HEK293 (cell line): Measurements from ENCODE around the gene PSMA7.

Experiments
- CTCF ChIA-PET: fragments of 350-600 bp; formaldehyde crosslinking; extraction: SDS; loops from one replicate; lab custom pipeline; 2021; ENCODE audit warnings: antibody characterized with exemption; lab: Yijun Ruan, JAX
- POLR2A ChIA-PET: fragments of 300-600 bp; formaldehyde crosslinking; extraction: SDS; loops from one replicate; lab custom pipeline; 2020; ENCODE audit warnings: antibody characterized with exemption, inconsistent platforms; lab: Yijun Ruan, JAX
- H3K27ac ChIP-seq: fragments of 200-500 bp; sonication (Bioruptor generic); 2 replicates; pipeline ENCODE4 v1.5.1; 2014; ENCODE audit warnings: low read depth, low read length, control low read depth, inconsistent platforms; ENCODE audit errors: extremely low read depth
- H3K36me3 ChIP-seq, 2 experiments: fragments of 200-500 bp in 1 of 2; sonication (Bioruptor generic) in 1 of 2; 1 replicate in 1 of 2; 2 replicates in 1 of 2; pipeline ENCODE4 v1.5.1; 2014 to 2017; ENCODE audit warnings: inconsistent platforms in 2 of 2, low read length in 2 of 2; ENCODE audit not compliant: control insufficient read depth in 2 of 2, insufficient read depth in 1 of 2
- H3K4me1 ChIP-seq: fragments of 200-500 bp; sonication (Bioruptor generic); 2 replicates; pipeline ENCODE4 v1.5.1; 2014; ENCODE audit warnings: mild to moderate bottlenecking, low read length, inconsistent platforms; ENCODE audit not compliant: control insufficient read depth, insufficient read depth
- H3K4me3 ChIP-seq: 2 replicates; pipeline ENCODE4 v1.5.1; 2011; ENCODE audit warnings: low read depth, mild to moderate bottlenecking, control low read depth, low read length, moderate library complexity
- H3K9me3 ChIP-seq: fragments of 200-500 bp; sonication (Bioruptor generic); 2 replicates; pipeline ENCODE4 v1.5.1; 2014; ENCODE audit warnings: low read depth, low read length, inconsistent platforms; ENCODE audit not compliant: control insufficient read depth, insufficient read depth
- EGR2 ChIP-seq: fragments of 450-650 bp; formaldehyde crosslinking; IDR thresholded peaks from 2 replicates; pipeline ENCODE4 v1.5.1; 2016; ENCODE audit warnings: low read depth, missing biosample characterization, missing genetic modification characterization
- GLIS2 ChIP-seq: fragments of 450-650 bp; formaldehyde crosslinking; IDR thresholded peaks from 2 replicates; pipeline ENCODE4 v1.5.1; 2016; ENCODE audit warnings: missing biosample characterization, missing genetic modification characterization
- KLF1 ChIP-seq: fragments of 450-650 bp; formaldehyde crosslinking; IDR thresholded peaks from 2 replicates; pipeline ENCODE4 v1.5.1; 2016; ENCODE audit warnings: missing biosample characterization, missing genetic modification characterization
- KLF10 ChIP-seq: fragments of 450-650 bp; IDR thresholded peaks from 2 replicates; pipeline ENCODE4 v1.5.1; 2018; ENCODE audit warnings: missing biosample characterization, mild to moderate bottlenecking, missing genetic modification characterization
- KLF16 ChIP-seq: fragments of 450-650 bp; formaldehyde crosslinking; IDR thresholded peaks from 2 replicates; pipeline ENCODE4 v1.5.1; 2017; ENCODE audit warnings: missing biosample characterization, missing genetic modification characterization
- MEIS1 ChIP-seq: sonication (generic); formaldehyde crosslinking; IDR thresholded peaks from 2 replicates; pipeline ENCODE4 v1.8.1; 2022; ENCODE audit warnings: missing genetic modification reagents, mild to moderate bottlenecking, borderline replicate concordance
- OSR2 ChIP-seq: fragments of 450-650 bp; formaldehyde crosslinking; IDR thresholded peaks from 2 replicates; pipeline ENCODE4 v1.5.1; 2016; ENCODE audit warnings: missing biosample characterization, missing genetic modification characterization
- SALL2 ChIP-seq: fragments of 450-650 bp; formaldehyde crosslinking; IDR thresholded peaks from 2 replicates; pipeline ENCODE4 v1.5.0; 2017; ENCODE audit warnings: missing biosample characterization, mild to moderate bottlenecking, missing genetic modification characterization, borderline replicate concordance
- SP7 ChIP-seq: fragments of 450-650 bp; formaldehyde crosslinking; IDR thresholded peaks from 2 replicates; pipeline ENCODE4 v1.5.1; 2016; ENCODE audit warnings: missing biosample characterization, missing genetic modification characterization
- WT1 ChIP-seq: fragments of 450-650 bp; formaldehyde crosslinking; IDR thresholded peaks from 2 replicates; pipeline ENCODE4 v1.5.1; 2016; ENCODE audit warnings: missing biosample characterization, missing genetic modification characterization
- YY1 ChIP-seq: fragments of 450-650 bp; formaldehyde crosslinking; IDR thresholded peaks from 2 replicates; pipeline ENCODE4 v1.5.1; 2018; ENCODE audit warnings: missing biosample characterization, missing genetic modification characterization
- ZFHX2 ChIP-seq: fragments of 450-650 bp; formaldehyde crosslinking; conservative IDR thresholded peaks from 2 replicates; pipeline ENCODE4 v1.5.1; 2016; ENCODE audit warnings: missing biosample characterization, missing genetic modification characterization
- ZIC2 ChIP-seq: fragments of 450-650 bp; formaldehyde crosslinking; IDR thresholded peaks from 2 replicates; pipeline ENCODE4 v1.5.1; 2016; ENCODE audit warnings: missing biosample characterization, missing genetic modification characterization
- ZNF133 ChIP-seq: fragments of 450-650 bp; formaldehyde crosslinking; IDR thresholded peaks from 2 replicates; pipeline ENCODE4 v1.5.1; 2016; ENCODE audit warnings: missing biosample characterization, missing genetic modification characterization
- ZNF214 ChIP-seq: fragments of 450-650 bp; formaldehyde crosslinking; IDR thresholded peaks from 2 replicates; pipeline ENCODE4 v1.5.1; 2017; ENCODE audit warnings: missing biosample characterization, mild to moderate bottlenecking, missing genetic modification characterization, borderline replicate concordance
- ZNF221 ChIP-seq: fragments of 450-650 bp; formaldehyde crosslinking; IDR thresholded peaks from 2 replicates; pipeline ENCODE4 v1.5.1; 2017; ENCODE audit warnings: missing biosample characterization, missing genetic modification characterization, borderline replicate concordance
- ZNF292 ChIP-seq: fragments of 450-650 bp; formaldehyde crosslinking; IDR thresholded peaks from 2 replicates; pipeline ENCODE4 v1.5.1; 2016; ENCODE audit warnings: low read depth, missing biosample characterization, missing genetic modification characterization, borderline replicate concordance
- ZNF302 ChIP-seq: fragments of 450-650 bp; formaldehyde crosslinking; IDR thresholded peaks from 2 replicates; pipeline ENCODE4 v1.5.1; 2016; ENCODE audit warnings: missing biosample characterization, missing genetic modification characterization, low read depth
- ZNF549 ChIP-seq: fragments of 450-650 bp; IDR thresholded peaks from 2 replicates; pipeline ENCODE4 v1.5.1; 2018; ENCODE audit warnings: missing biosample characterization, missing genetic modification characterization, mild to moderate bottlenecking, inconsistent platforms, moderate library complexity
- ZNF555 ChIP-seq: fragments of 450-650 bp; formaldehyde crosslinking; conservative IDR thresholded peaks from 2 replicates; pipeline ENCODE4 v1.5.1; 2017; ENCODE audit warnings: missing biosample characterization, mild to moderate bottlenecking, missing genetic modification characterization, inconsistent platforms
- ZNF600 ChIP-seq: fragments of 450-650 bp; formaldehyde crosslinking; IDR thresholded peaks from 2 replicates; pipeline ENCODE4 v1.5.1; 2016; ENCODE audit warnings: missing biosample characterization, missing genetic modification characterization
- ZNF610 ChIP-seq: fragments of 450-650 bp; formaldehyde crosslinking; IDR thresholded peaks from 2 replicates; pipeline ENCODE4 v1.5.1; 2016; ENCODE audit warnings: missing biosample characterization, missing genetic modification characterization, borderline replicate concordance
- ZNF670 ChIP-seq: fragments of 450-650 bp; formaldehyde crosslinking; IDR thresholded peaks from 2 replicates; pipeline ENCODE4 v1.5.1; 2016; ENCODE audit warnings: missing biosample characterization, missing genetic modification characterization, low read depth
- ZNF707 ChIP-seq: fragments of 450-650 bp; formaldehyde crosslinking; IDR thresholded peaks from 2 replicates; pipeline ENCODE4 v1.5.1; 2016; ENCODE audit warnings: missing biosample characterization, missing genetic modification characterization
- ZNF776 ChIP-seq: fragments of 450-650 bp; formaldehyde crosslinking; IDR thresholded peaks from 2 replicates; pipeline ENCODE4 v1.5.0; 2017; ENCODE audit warnings: missing biosample characterization, missing genetic modification characterization, borderline replicate concordance
- ZSCAN23 ChIP-seq: fragments of 450-650 bp; formaldehyde crosslinking; IDR thresholded peaks from 2 replicates; pipeline ENCODE4 v1.5.1; 2016; ENCODE audit warnings: missing biosample characterization, missing genetic modification characterization
- ZSCAN30 ChIP-seq: fragments of 450-650 bp; IDR thresholded peaks from 2 replicates; pipeline ENCODE4 v1.5.1; 2018; ENCODE audit warnings: missing biosample characterization, mild to moderate bottlenecking, missing genetic modification characterization, moderate library complexity
- ZXDB ChIP-seq: fragments of 450-650 bp; formaldehyde crosslinking; IDR thresholded peaks from 2 replicates; pipeline ENCODE4 v1.5.1; 2016; ENCODE audit warnings: missing biosample characterization, missing genetic modification characterization
- TF ChIP-seq, protein P1 (sequence below): fragments of 450-650 bp; formaldehyde crosslinking; IDR thresholded peaks from 2 replicates; pipeline ENCODE4 v1.5.1; 2016; ENCODE audit warnings: missing biosample characterization, missing genetic modification characterization
- TF ChIP-seq, protein P2 (sequence below): fragments of 450-650 bp; formaldehyde crosslinking; IDR thresholded peaks from 2 replicates; pipeline ENCODE4 v1.5.1; 2016; ENCODE audit warnings: missing biosample characterization, missing genetic modification characterization
- TF ChIP-seq, protein P3 (sequence below): fragments of 450-650 bp; formaldehyde crosslinking; IDR thresholded peaks from 2 replicates; pipeline ENCODE4 v1.5.1; 2016; ENCODE audit warnings: missing biosample characterization, missing genetic modification characterization
- TF ChIP-seq, protein P4 (sequence below): fragments of 450-650 bp; IDR thresholded peaks from 2 replicates; pipeline ENCODE4 v1.5.1; 2018; ENCODE audit warnings: missing biosample characterization, mild to moderate bottlenecking, missing genetic modification characterization

PSMA7 gene

DNA sequence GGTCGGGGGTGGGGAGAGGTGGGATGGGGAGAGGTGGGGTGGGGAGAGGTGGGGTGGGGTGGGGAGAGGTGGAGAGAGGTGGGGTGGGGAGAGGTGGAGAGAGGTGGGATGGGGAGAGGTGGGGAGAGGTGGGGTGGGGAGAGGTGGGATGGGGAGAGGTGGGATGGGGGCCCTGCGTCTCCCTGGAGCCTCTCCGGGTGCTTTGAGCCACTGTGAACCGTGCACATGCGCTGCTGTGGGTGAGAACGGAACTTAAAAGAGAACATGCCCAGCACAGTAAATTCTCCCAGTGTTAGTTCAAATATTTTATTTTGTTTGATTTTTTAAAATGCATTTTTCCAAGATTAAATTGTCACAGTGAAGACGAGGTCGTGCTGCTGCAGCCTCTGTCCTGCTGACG, 17.1 kb upstream of the PSMA7 start:
- Histone ChIP-seq H3K9me3 (no peaks in the 10 kb centered on the region), H3K4me3 (no peak overlapping the region), H3K36me3 (peaks cover 0 to 49% of the 10 kb centered on the region in 2 experiments; a peak in 2 of 3 replicates), H3K4me1 (no peaks in the 10 kb centered on the region), H3K27ac (no peak overlapping the region)
- ChIA-PET POLR2A (no interaction called here), CTCF (interaction anchor here (0.7 kb wide), 1 partner anchor 648 kb away, joined by 3 read pairs; no protein-coding TSS in a partner anchor)
- no peak for TF ChIP-seq ZXDB (tag by site-specific recombination)
- no peak for TF ChIP-seq ZNF292 (tag by site-specific recombination)
- TF ChIP-seq ZNF555 (tag by site-specific recombination) = no peak
- TF ChIP-seq ZSCAN23 (tag by site-specific recombination) = no peak
- TF ChIP-seq ZNF221 (tag by site-specific recombination) = no peak
- no peak for TF ChIP-seq ZNF707 (tag by site-specific recombination)
- no peak for TF ChIP-seq YY1 (tag by site-specific recombination)
- no peak for TF ChIP-seq SALL2 (tag by site-specific recombination)
- TF ChIP-seq ZNF214 (tag by site-specific recombination) = no peak
- no peak for TF ChIP-seq ZNF549 (tag by site-specific recombination)
- TF ChIP-seq ZNF776 = no peak
- no peak for TF ChIP-seq ZIC2

GRCh38 chr20:62159839-62160238, 16.6 kb upstream of the PSMA7 start:
- no peak overlapping the region for H3K4me3 ChIP-seq

More at GRCh38 chr20:62159839-62160238, 16.6 kb upstream of the PSMA7 start:
- H3K36me3 ChIP-seq = peaks cover 0 to 45% of the 10 kb centered on the region in 2 experiments; a peak in 2 of 3 replicates
- CTCF ChIA-PET = no interaction called here
- H3K4me1 ChIP-seq = no peaks in the 10 kb centered on the region
- TF ChIP-seq, protein P1, sequence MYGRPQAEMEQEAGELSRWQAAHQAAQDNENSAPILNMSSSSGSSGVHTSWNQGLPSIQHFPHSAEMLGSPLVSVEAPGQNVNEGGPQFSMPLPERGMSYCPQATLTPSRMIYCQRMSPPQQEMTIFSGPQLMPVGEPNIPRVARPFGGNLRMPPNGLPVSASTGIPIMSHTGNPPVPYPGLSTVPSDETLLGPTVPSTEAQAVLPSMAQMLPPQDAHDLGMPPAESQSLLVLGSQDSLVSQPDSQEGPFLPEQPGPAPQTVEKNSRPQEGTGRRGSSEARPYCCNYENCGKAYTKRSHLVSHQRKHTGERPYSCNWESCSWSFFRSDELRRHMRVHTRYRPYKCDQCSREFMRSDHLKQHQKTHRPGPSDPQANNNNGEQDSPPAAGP = peak; percentile 88
- TF ChIP-seq ZSCAN23 (tag by site-specific recombination) (no peak), ZNF610 (tag by site-specific recombination) (no peak), EGR2 (peak; percentile 66), KLF16 (tag by site-specific recombination) (no peak), WT1 (tag by site-specific recombination) (peak; percentile 55; the same call in 1 of the 2 replicates), ZNF600 (tag by site-specific recombination) (peak; percentile 85), ZNF133 (tag by site-specific recombination) (no peak), KLF1 (tag by site-specific recombination) (no peak; the same call in none of the 2 replicates), OSR2 (peak; percentile 38; the same call in 1 of the 2 replicates), ZSCAN30 (tag by site-specific recombination) (no peak), SP7 (tag by site-specific recombination) (peak; percentile 55), ZFHX2 (tag by site-specific recombination) (peak; percentile 72), KLF10 (tag by site-specific recombination) (no peak), ZNF302 (tag by site-specific recombination) (no peak), ZIC2 (peak; percentile 44), ZNF670 (tag by site-specific recombination) (no peak), GLIS2 (peak; percentile 45), MEIS1 (CRISPR knock-in tag) (no peak)
- TF ChIP-seq, protein P2, sequence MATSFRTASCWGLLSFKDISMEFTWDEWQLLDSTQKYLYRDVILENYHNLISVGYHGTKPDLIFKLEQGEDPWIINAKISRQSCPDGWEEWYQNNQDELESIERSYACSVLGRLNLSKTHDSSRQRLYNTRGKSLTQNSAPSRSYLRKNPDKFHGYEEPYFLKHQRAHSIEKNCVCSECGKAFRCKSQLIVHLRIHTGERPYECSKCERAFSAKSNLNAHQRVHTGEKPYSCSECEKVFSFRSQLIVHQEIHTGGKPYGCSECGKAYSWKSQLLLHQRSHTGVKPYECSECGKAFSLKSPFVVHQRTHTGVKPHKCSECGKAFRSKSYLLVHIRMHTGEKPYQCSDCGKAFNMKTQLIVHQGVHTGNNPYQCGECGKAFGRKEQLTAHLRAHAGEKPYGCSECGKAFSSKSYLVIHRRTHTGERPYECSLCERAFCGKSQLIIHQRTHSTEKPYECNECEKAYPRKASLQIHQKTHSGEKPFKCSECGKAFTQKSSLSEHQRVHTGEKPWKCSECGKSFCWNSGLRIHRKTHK = peak; percentile 25; the same call in 1 of the 2 replicates
- TF ChIP-seq, protein P3, sequence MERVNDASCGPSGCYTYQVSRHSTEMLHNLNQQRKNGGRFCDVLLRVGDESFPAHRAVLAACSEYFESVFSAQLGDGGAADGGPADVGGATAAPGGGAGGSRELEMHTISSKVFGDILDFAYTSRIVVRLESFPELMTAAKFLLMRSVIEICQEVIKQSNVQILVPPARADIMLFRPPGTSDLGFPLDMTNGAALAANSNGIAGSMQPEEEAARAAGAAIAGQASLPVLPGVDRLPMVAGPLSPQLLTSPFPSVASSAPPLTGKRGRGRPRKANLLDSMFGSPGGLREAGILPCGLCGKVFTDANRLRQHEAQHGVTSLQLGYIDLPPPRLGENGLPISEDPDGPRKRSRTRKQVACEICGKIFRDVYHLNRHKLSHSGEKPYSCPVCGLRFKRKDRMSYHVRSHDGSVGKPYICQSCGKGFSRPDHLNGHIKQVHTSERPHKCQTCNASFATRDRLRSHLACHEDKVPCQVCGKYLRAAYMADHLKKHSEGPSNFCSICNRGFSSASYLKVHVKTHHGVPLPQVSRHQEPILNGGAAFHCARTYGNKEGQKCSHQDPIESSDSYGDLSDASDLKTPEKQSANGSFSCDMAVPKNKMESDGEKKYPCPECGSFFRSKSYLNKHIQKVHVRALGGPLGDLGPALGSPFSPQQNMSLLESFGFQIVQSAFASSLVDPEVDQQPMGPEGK (tag by site-specific recombination) = peak; percentile 21; the same call in 1 of the 2 replicates
- TF ChIP-seq, protein P4, sequence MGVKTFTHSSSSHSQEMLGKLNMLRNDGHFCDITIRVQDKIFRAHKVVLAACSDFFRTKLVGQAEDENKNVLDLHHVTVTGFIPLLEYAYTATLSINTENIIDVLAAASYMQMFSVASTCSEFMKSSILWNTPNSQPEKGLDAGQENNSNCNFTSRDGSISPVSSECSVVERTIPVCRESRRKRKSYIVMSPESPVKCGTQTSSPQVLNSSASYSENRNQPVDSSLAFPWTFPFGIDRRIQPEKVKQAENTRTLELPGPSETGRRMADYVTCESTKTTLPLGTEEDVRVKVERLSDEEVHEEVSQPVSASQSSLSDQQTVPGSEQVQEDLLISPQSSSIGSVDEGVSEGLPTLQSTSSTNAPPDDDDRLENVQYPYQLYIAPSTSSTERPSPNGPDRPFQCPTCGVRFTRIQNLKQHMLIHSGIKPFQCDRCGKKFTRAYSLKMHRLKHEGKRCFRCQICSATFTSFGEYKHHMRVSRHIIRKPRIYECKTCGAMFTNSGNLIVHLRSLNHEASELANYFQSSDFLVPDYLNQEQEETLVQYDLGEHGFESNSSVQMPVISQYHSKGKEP (tag by site-specific recombination) = no peak
- POLR2A ChIA-PET = no interaction called here
- H3K27ac ChIP-seq = no peak overlapping the region
- H3K9me3 ChIP-seq = no peaks in the 10 kb centered on the region
